ENCODE measurements around the gene STIP1.
A peak's percentile ranks its signal among the peaks of the same experiment; 100 is the strongest.

STIP1 gene

DNA sequence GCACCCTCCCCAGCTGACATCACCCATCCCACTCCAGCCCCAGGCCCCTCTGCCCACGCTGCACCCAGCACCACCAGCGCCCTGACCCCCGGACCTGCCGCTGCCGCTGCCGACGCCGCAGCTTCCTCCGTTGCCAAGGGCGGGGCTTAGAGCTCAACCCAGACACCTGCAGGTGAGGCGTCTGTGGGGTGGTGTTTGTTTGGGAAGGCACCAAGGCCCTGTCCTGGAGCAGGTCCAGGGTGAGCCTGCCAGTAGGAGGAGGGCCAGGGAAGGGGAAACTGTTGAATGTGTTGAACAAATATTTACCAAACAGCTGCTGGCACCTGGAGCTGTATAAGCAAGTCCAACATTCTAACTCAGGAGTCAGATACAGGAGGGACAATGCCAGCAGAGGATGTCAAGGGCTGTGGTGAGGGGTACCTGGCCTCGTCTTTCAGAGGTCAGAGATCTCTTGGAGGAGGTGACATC, 51.5 kb downstream of the STIP1 start:
- Histone ChIP-seq H3K4me3 (ENCODE audit: low read length) (no peak overlapping the region; the same call in 1 of the 2 replicates), H3K27me3 (ENCODE audit: low read depth, low read length) (no peaks in the 10 kb centered on the region), H3K27ac (ENCODE audit: low read length) (peak overlapping the region; percentile 89), H2AFZ (ENCODE audit: low read depth, low read length) (no peak overlapping the region), H3K79me2 (ENCODE audit: low read length) (peaks cover 27% of the 10 kb centered on the region), H3K9me3 (ENCODE audit: insufficient read depth, low read length) (no peaks in the 10 kb centered on the region), H4K20me1 (ENCODE audit: insufficient read depth, low read length) (peaks cover 9% of the 10 kb centered on the region; the same call in 1 of the 2 replicates), H3K36me3 (replicated peaks; ENCODE audit: low read depth, low read length) (peaks cover 34% of the 10 kb centered on the region), H3K4me1 (ENCODE audit: low read length) (peaks cover 56% of the 10 kb centered on the region), H3K9ac (ENCODE audit: low read length) (peak overlapping the region; percentile 47; the same call in 1 of the 2 replicates), H3K4me2 (ENCODE audit: low read length) (peak overlapping the region; percentile 48)
- no peak for TF ChIP-seq EZH2phosphoT487 (IDR thresholded peaks at IDR 0.05; ENCODE audit: low read depth)
- TF ChIP-seq, protein P1, sequence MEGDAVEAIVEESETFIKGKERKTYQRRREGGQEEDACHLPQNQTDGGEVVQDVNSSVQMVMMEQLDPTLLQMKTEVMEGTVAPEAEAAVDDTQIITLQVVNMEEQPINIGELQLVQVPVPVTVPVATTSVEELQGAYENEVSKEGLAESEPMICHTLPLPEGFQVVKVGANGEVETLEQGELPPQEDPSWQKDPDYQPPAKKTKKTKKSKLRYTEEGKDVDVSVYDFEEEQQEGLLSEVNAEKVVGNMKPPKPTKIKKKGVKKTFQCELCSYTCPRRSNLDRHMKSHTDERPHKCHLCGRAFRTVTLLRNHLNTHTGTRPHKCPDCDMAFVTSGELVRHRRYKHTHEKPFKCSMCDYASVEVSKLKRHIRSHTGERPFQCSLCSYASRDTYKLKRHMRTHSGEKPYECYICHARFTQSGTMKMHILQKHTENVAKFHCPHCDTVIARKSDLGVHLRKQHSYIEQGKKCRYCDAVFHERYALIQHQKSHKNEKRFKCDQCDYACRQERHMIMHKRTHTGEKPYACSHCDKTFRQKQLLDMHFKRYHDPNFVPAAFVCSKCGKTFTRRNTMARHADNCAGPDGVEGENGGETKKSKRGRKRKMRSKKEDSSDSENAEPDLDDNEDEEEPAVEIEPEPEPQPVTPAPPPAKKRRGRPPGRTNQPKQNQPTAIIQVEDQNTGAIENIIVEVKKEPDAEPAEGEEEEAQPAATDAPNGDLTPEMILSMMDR (IDR thresholded peaks at IDR 0.05; ENCODE audit: low read depth, low read length) = no peak

DNA sequence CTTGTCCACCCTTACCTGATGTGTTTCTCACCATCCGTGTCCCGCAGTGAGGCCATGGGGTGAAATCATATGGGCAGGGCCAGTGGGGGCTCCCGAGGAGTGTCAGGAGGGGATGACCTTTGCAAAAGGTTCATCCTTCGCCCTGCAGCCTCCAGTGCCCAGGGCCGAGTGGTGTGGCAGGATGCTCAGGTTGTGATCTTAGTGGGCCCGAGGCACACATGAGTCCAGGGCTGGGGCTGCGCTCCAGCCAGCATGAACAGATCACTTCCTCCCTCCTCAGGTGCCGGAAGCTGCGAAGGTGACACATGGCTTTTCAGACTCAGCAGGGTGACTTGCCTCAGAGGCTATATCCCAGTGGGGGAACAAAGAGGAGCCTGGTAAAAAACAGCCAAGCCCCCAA, 52.1 kb downstream of the STIP1 start:
- no peaks in the 10 kb centered on the region for H3K9me3 ChIP-seq (ENCODE audit: insufficient read depth, low read length)
- no peak overlapping the region for H2AFZ ChIP-seq (ENCODE audit: low read depth, low read length)
- peaks cover 33% of the 10 kb centered on the region for H3K79me2 ChIP-seq (ENCODE audit: low read length)
- no peak overlapping the region; the same call in 1 of the 2 replicates for H3K4me3 ChIP-seq (ENCODE audit: low read length)
- no peaks in the 10 kb centered on the region for H3K27me3 ChIP-seq (ENCODE audit: low read depth, low read length)
- no peak for TF ChIP-seq EZH2phosphoT487 (IDR thresholded peaks at IDR 0.05; ENCODE audit: low read depth)
- TF ChIP-seq, protein P1 (IDR thresholded peaks at IDR 0.05; ENCODE audit: low read depth, low read length) = no peak
- peak overlapping the region; percentile 48 for H3K4me2 ChIP-seq (ENCODE audit: low read length)
- H3K36me3 ChIP-seq (replicated peaks; ENCODE audit: low read depth, low read length) = peaks cover 38% of the 10 kb centered on the region
- peaks cover 62% of the 10 kb centered on the region for H3K4me1 ChIP-seq (ENCODE audit: low read length)
- peaks cover 9% of the 10 kb centered on the region; the same call in 1 of the 2 replicates for H4K20me1 ChIP-seq (ENCODE audit: insufficient read depth, low read length)
- peak overlapping the region; percentile 47; the same call in 1 of the 2 replicates for H3K9ac ChIP-seq (ENCODE audit: low read length)
- H3K27ac ChIP-seq (ENCODE audit: low read length) = peak overlapping the region; percentile 89

DNA sequence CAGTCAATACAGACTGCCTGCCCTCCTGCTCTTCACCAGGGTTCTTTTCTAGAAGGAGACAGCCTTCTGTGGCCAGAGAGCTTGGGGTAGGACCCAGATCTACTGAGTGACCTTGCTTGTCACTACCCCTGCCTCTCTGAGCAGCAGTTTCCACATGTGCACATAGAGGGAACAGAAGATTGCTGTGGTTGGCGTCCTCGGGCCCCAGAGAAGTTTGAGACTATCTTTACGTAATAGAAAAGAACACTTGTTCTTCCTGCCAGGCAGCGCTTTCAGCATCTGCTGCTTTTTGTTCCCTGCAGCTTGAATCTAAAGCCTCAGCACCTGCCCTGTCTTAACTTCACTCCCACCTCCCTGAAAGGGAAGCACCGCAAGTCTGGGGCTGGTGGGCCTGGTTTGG, 53.0 kb downstream of the STIP1 start:
- Histone ChIP-seq H3K9me3 (ENCODE audit: insufficient read depth, low read length) (no peaks in the 10 kb centered on the region), H3K27ac (ENCODE audit: low read length) (peak overlapping the region; percentile 89), H3K36me3 (replicated peaks; ENCODE audit: low read depth, low read length) (peaks cover 47% of the 10 kb centered on the region), H3K79me2 (ENCODE audit: low read length) (peaks cover 42% of the 10 kb centered on the region), H3K4me1 (ENCODE audit: low read length) (peaks cover 62% of the 10 kb centered on the region), H4K20me1 (ENCODE audit: insufficient read depth, low read length) (peaks cover 12% of the 10 kb centered on the region; the same call in 1 of the 2 replicates), H3K4me3 (ENCODE audit: low read length) (no peak overlapping the region), H3K9ac (ENCODE audit: low read length) (peak overlapping the region; percentile 47; the same call in 1 of the 2 replicates), H3K4me2 (ENCODE audit: low read length) (peak overlapping the region; percentile 48), H2AFZ (ENCODE audit: low read depth, low read length) (no peak overlapping the region), H3K27me3 (ENCODE audit: low read depth, low read length) (no peaks in the 10 kb centered on the region)
- TF ChIP-seq, protein P1 (IDR thresholded peaks at IDR 0.05; ENCODE audit: low read depth, low read length) = no peak
- no peak for TF ChIP-seq EZH2phosphoT487 (IDR thresholded peaks at IDR 0.05; ENCODE audit: low read depth)

DNA sequence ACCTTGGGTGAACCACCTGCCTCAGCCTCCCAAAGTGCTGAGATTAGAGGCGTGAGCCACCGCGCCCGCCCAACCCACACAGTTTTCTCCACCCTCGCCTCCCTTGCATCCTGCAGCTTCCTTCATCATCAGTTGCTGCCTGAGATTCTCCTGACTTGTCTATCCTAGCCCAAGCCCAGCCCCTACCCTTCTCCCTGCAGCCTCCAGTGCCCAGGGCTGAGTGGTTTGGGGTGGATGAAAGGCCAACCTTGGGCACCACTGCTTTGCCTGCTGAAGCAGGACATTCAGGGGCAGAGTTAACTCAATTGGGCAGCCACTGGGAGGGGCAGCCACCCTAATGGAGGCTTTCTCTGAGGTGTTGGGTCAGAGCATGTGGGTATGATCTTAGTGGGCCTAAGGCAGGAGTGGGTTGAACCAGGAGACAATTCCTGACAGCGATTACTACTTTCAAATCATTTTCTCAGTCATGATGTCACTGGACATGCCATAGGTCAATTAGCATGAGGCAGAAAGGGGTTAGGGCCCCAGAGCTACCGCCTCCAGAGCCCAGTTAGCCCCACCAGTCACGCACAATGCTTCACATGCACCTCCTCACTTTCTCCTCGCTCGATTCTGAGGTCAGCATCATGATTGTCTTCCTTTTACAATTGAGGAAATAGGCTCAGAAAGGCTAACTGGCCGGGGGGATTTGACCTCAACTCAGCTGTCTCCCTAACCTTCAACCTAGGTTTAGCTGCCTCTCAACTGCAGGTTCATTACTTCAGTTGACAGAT, 53.9 kb downstream of the STIP1 start:
- peaks cover 49% of the 10 kb centered on the region for H3K79me2 ChIP-seq (ENCODE audit: low read length)
- H4K20me1 ChIP-seq (ENCODE audit: insufficient read depth, low read length) = peaks cover 12% of the 10 kb centered on the region; the same call in 1 of the 2 replicates
- H3K9me3 ChIP-seq (ENCODE audit: insufficient read depth, low read length) = no peaks in the 10 kb centered on the region
- peaks cover 61% of the 10 kb centered on the region for H3K4me1 ChIP-seq (ENCODE audit: low read length)
- H3K9ac ChIP-seq (ENCODE audit: low read length) = peak overlapping the region; percentile 94
- H3K27ac ChIP-seq (ENCODE audit: low read length) = peak overlapping the region; percentile 89
- no peak for TF ChIP-seq EZH2phosphoT487 (IDR thresholded peaks at IDR 0.05; ENCODE audit: low read depth)
- H3K4me3 ChIP-seq (ENCODE audit: low read length) = peak overlapping the region; percentile 94
- peaks cover 50% of the 10 kb centered on the region for H3K36me3 ChIP-seq (replicated peaks; ENCODE audit: low read depth, low read length)
- H3K27me3 ChIP-seq (ENCODE audit: low read depth, low read length) = no peaks in the 10 kb centered on the region
- H3K4me2 ChIP-seq (ENCODE audit: low read length) = peak overlapping the region; percentile 99
- H2AFZ ChIP-seq (ENCODE audit: low read depth, low read length) = no peak overlapping the region
